ENCODE results near the gene CERS6. TPM values are rescaled to one million over a fixed set of nuclear protein-coding genes. Genes with fewer than 3 reads are reported as not detected.

CERS6 gene
- total RNA-seq, 3 donors from 2014 or later: 36.4 to 46.4 (median 44.8) TPM

DNA sequence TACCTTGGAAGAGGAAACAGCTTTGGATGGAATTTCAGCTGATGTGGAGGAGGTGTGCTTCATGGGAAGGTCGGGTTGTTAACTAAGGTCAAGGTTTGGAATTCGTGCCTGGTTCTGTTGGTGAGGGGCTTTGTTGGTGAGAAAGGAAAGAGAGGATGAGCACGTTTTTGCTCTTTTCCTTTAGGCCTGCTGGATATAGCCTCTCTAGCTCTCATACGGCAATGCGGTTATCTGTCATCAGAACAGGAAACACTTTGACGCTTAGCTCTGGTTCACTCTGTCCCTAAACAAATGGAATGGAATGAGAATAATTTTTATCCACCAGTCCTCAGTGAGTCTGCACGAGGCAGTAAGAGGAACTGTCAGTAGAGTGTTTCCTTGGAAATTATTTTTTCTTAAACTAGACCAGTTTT, 176.6 kb downstream of the CERS6 start:
- Histone ChIP-seq H3K27me3 (no peaks in the 10 kb centered on the region), H3K4me3 (no peak overlapping the region), H3K9me3 (no peaks in the 10 kb centered on the region), H3K36me3 (no peaks in the 10 kb centered on the region), H3K27ac (peak overlapping the region; percentile 14 to 40), H3K4me1 (no peaks in the 10 kb centered on the region)
- intact Hi-C loops (cut with DNase I; ENCODE audit: low total_unique reads): no loop called here
- DNase-seq (ENCODE audit: low spot score in 2 of 2): no peak
- TF ChIP-seq POLR2A (IDR thresholded peaks at IDR 0.05): no peak
- peak in 1 of 3 donors; percentile 32 for TF ChIP-seq POLR2AphosphoS5 (IDR thresholded peaks at IDR 0.05)
- TF ChIP-seq, protein P1, sequence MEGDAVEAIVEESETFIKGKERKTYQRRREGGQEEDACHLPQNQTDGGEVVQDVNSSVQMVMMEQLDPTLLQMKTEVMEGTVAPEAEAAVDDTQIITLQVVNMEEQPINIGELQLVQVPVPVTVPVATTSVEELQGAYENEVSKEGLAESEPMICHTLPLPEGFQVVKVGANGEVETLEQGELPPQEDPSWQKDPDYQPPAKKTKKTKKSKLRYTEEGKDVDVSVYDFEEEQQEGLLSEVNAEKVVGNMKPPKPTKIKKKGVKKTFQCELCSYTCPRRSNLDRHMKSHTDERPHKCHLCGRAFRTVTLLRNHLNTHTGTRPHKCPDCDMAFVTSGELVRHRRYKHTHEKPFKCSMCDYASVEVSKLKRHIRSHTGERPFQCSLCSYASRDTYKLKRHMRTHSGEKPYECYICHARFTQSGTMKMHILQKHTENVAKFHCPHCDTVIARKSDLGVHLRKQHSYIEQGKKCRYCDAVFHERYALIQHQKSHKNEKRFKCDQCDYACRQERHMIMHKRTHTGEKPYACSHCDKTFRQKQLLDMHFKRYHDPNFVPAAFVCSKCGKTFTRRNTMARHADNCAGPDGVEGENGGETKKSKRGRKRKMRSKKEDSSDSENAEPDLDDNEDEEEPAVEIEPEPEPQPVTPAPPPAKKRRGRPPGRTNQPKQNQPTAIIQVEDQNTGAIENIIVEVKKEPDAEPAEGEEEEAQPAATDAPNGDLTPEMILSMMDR (IDR thresholded peaks at IDR 0.05): no peak

DNA sequence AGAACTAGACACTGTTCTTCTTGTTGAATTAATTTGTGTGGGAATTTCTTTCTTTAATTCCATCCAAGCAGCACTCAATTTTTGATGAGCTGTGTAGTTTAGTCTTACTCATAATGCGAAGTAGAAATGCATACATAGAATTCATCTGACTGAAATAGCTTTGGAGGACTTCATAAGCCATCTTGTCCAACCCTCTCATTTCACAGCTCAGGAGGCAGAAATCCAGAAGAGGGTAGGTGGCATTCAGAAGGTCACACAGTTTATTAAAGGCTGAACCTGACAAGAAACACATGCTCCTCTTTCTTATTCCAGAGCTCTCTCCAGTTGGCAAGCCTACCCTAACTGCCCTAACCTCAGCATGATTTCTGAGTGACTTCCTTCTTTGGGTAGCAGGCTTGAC, 177.1 kb downstream of the CERS6 start:
- DNase-seq (ENCODE audit: low spot score in 2 of 2): no peak
- Histone ChIP-seq H3K27ac (no peak overlapping the region), H3K36me3 (no peaks in the 10 kb centered on the region), H3K27me3 (no peaks in the 10 kb centered on the region), H3K9me3 (no peaks in the 10 kb centered on the region), H3K4me1 (no peaks in the 10 kb centered on the region), H3K4me3 (no peak overlapping the region)
- intact Hi-C loops (cut with DNase I; ENCODE audit: low total_unique reads): no loop called here
- TF ChIP-seq POLR2AphosphoS5 (IDR thresholded peaks at IDR 0.05): no peak
- TF ChIP-seq POLR2A (IDR thresholded peaks at IDR 0.05): no peak
- TF ChIP-seq, protein P1 (IDR thresholded peaks at IDR 0.05): no peak

DNA sequence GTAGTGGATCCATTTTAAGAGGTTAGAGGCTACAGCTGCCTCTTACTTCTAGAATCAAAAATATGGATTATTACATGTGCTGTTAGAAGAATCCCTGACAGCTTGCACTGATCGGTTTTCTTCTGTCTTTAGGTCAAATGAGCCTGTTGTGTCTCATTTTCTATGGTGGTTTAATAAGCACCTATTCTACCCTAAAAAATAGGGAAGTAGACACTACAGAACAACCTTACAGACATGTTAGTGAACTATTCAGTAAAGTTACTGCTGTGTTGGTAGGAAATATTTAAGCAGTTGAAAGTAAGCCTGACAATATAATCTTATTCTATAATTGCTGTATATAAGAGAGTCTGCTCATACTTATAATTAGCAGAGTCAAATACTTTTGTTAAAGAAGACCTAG, 177.8 kb downstream of the CERS6 start:
- Histone ChIP-seq H3K27ac (no peak overlapping the region), H3K9me3 (no peaks in the 10 kb centered on the region), H3K36me3 (no peaks in the 10 kb centered on the region), H3K4me3 (no peak overlapping the region), H3K4me1 (no peaks in the 10 kb centered on the region), H3K27me3 (no peaks in the 10 kb centered on the region)
- DNase-seq (ENCODE audit: low spot score in 2 of 2): no peak
- intact Hi-C loops (cut with DNase I; ENCODE audit: low total_unique reads): no loop called here
- TF ChIP-seq POLR2AphosphoS5 (IDR thresholded peaks at IDR 0.05): no peak
- TF ChIP-seq, protein P1 (IDR thresholded peaks at IDR 0.05): no peak
- no peak for TF ChIP-seq POLR2A (IDR thresholded peaks at IDR 0.05)

DNA sequence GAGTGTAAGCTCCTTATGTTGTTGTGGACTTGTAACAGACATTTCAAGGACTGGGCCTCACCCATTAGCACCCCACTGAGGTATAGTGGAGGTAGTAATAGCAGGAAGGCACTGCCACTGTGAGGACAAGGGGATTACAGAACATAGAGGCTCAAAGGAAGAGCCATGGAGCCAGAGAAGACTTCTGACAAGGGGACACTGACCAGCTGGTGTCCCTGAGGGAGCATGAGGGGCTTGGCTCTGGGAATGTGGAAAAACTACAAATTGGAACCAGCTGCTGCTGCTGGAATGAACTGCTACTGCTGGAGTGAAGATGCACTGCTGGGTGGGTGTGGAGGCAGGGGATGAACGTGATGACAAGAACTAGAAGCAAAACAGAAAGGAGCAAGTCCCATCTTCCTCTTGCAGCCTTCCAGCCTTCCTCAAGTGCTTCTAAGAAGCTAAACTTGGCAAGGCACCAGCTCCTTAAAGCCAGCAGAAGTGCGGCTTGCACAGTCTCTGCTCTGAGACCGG, 179.0 kb downstream of the CERS6 start:
- DNase-seq (ENCODE audit: low spot score in 2 of 2): no peak
- H3K27ac ChIP-seq: no peak overlapping the region

DNA sequence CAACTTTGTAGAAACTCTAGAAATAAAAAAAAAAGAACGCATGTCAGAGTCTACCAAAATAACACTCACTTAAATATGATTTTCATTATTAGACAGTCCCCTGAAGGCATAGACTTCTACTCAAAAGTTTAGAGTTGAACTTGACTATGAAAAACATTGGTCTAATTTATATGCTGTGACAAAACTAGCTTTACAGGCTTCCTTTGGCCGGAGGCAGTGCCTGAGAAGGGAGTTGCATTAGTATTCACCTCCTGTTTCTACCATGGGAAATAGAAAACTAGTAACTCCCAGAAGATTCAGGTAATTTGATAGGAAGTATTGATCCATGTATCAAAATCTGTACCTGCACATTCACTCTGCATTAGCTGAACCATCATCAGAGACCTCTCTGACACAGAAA, 182.9 kb downstream of the CERS6 start:
- intact Hi-C loops (cut with DNase I; ENCODE audit: low total_unique reads): no loop called here
- DNase-seq (ENCODE audit: low spot score in 2 of 2): no peak
- TF ChIP-seq, protein P1 (IDR thresholded peaks at IDR 0.05): no peak
- TF ChIP-seq POLR2AphosphoS5 (IDR thresholded peaks at IDR 0.05): no peak
- no peak for TF ChIP-seq POLR2A (IDR thresholded peaks at IDR 0.05)

More for the DNA sequence above, 179.0 kb downstream of the CERS6 start:
- intact Hi-C loops (cut with DNase I; ENCODE audit: low total_unique reads): no loop called here
- Histone ChIP-seq H3K9me3 (no peaks in the 10 kb centered on the region), H3K36me3 (no peaks in the 10 kb centered on the region), H3K4me1 (no peaks in the 10 kb centered on the region), H3K27me3 (no peaks in the 10 kb centered on the region), H3K4me3 (no peak overlapping the region)
- TF ChIP-seq POLR2AphosphoS5 (IDR thresholded peaks at IDR 0.05): no peak
- no peak for TF ChIP-seq POLR2A (IDR thresholded peaks at IDR 0.05)
- TF ChIP-seq, protein P1 (IDR thresholded peaks at IDR 0.05): no peak

More for the DNA sequence above, 182.9 kb downstream of the CERS6 start:
- H3K4me1 ChIP-seq: no peaks in the 10 kb centered on the region
- H3K27ac ChIP-seq: no peak overlapping the region
- no peaks in the 10 kb centered on the region for H3K9me3 ChIP-seq
- no peaks in the 10 kb centered on the region for H3K27me3 ChIP-seq
- H3K4me3 ChIP-seq: no peak overlapping the region
- no peaks in the 10 kb centered on the region for H3K36me3 ChIP-seq

Data from breast epithelium (tissue), 4 donors.